Uterus (tissue), 4 donors: ENCODE measurements around the gene RAPGEF5. TPM values are rescaled to one million over a fixed set of nuclear protein-coding genes. Genes with fewer than 3 reads are reported as not detected.

Source experiments
- DNase-seq, 2 donors: peaks; one replicate each; pipeline ENCODE4 v3.0.0-alpha.2; 2019 to 2020
- H3K27ac ChIP-seq, 2 donors: fragments of 200-600 bp; sonication (generic); 1 replicate in 1 of 2; 2 replicates in 1 of 2; pipeline ENCODE4 v1.5.1; 2016 to 2018
- H3K27me3 ChIP-seq, 2 donors: fragments of 200-600 bp; sonication (generic); one replicate each; pipeline ENCODE4 v1.5.1; 2018 to 2019; ENCODE audit warnings: control low read depth in 1 of 2
- H3K36me3 ChIP-seq, 2 donors: fragments of 200-600 bp; sonication (generic); one replicate each; pipeline ENCODE4 v1.5.1; 2019; ENCODE audit warnings: control low read depth in 1 of 2
- H3K4me1 ChIP-seq, 2 donors: fragments of 200-600 bp; sonication (generic); one replicate each; pipeline ENCODE4 v1.5.1; 2018 to 2019; ENCODE audit warnings: control low read depth in 1 of 2
- H3K4me3 ChIP-seq, 2 donors: fragments of 200-600 bp; sonication (generic); 1 replicate in 1 of 2; 2 replicates in 1 of 2; pipeline ENCODE4 v1.5.1; 2018 to 2019; ENCODE audit warnings: mild to moderate bottlenecking in 1 of 2
- H3K9me3 ChIP-seq, 2 donors: fragments of 200-600 bp; sonication (generic); one replicate each; pipeline ENCODE4 v1.5.1; 2019; ENCODE audit warnings: control low read depth in 1 of 2
- CTCF ChIP-seq, 4 experiments: fragments of 200-600 bp in 2 of 4; fragments of 450-650 bp in 2 of 4; sonication (generic) in 2 of 4; IDR thresholded peaks; one replicate each; pipeline ENCODE4 v1.5.1; 2016 to 2019; ENCODE audit warnings: antibody characterized with exemption in 4 of 4, mild to moderate bottlenecking in 2 of 4, moderate library complexity in 1 of 4
- POLR2A ChIP-seq, 2 donors: fragments of 450-650 bp; IDR thresholded peaks; one replicate each; pipeline ENCODE4 v1.6.1; 2016; ENCODE audit warnings: antibody characterized with exemption in 2 of 2, mild to moderate bottlenecking in 1 of 2, moderate library complexity in 1 of 2
- intact Hi-C: fragments of 100-400 bp; cut with DNase I; formaldehyde crosslinking; loops from one replicate; pipeline ENCODE4 v1.15.1; 2023; ENCODE audit warnings: low total_unique reads
- total RNA-seq, 4 donors: library from RNA; depleted of rRNA in 3 of 4; stranded (reverse); fragments of >200 nt in 3 of 4; gene quantifications; one replicate each; pipeline versions ENCODE4 v1.1.0 to v1.2.4, GENCODE V29; 2014 to 2023
- donor health status: DM: yes; HTN: yes; CAD: no.

The RAPGEF5 gene
- total RNA-seq, 4 donors from 2014 or later, result 44.7 to 124 (median 55.1) TPM

GRCh38 chr7:22372863-22373262 lies 15.9 kb upstream of the RAPGEF5 start:
- Histone ChIP-seq H3K4me1 (no peaks in the 10 kb centered on the region), H3K27ac (no peak overlapping the region), H3K9me3 (no peaks in the 10 kb centered on the region), H3K36me3 (no peaks in the 10 kb centered on the region), H3K4me3 (no peak overlapping the region), H3K27me3 (no peaks in the 10 kb centered on the region)
- intact Hi-C loops, result no loop called here
- DNase-seq, result no peak
- no peak for TF ChIP-seq POLR2A (IDR thresholded peaks at IDR 0.05)
- no peak for TF ChIP-seq CTCF (IDR thresholded peaks at IDR 0.05)

GRCh38 chr7:22371878-22372277 lies 14.9 kb upstream of the RAPGEF5 start:
- TF ChIP-seq POLR2A (IDR thresholded peaks at IDR 0.05), result no peak
- TF ChIP-seq CTCF (IDR thresholded peaks at IDR 0.05), result no peak
- Histone ChIP-seq H3K4me1 (no peaks in the 10 kb centered on the region), H3K9me3 (no peaks in the 10 kb centered on the region), H3K27ac (no peak overlapping the region), H3K4me3 (no peak overlapping the region), H3K36me3 (no peaks in the 10 kb centered on the region), H3K27me3 (no peaks in the 10 kb centered on the region)
- DNase-seq, result no peak
- intact Hi-C loops, result no loop called here

- DNase-seq, result no peak
- H3K36me3 ChIP-seq, result no peaks in the 10 kb centered on the region
- no peaks in the 10 kb centered on the region for H3K9me3 ChIP-seq
- no peaks in the 10 kb centered on the region for H3K4me1 ChIP-seq
- no peak overlapping the region for H3K27ac ChIP-seq
- H3K27me3 ChIP-seq, result no peaks in the 10 kb centered on the region
- no peak for TF ChIP-seq CTCF (IDR thresholded peaks at IDR 0.05)
- TF ChIP-seq POLR2A (IDR thresholded peaks at IDR 0.05), result no peak
- no peak overlapping the region for H3K4me3 ChIP-seq
- intact Hi-C loops, result no loop called here
These were observed 7.9 kb upstream of the RAPGEF5 start for GRCh38 chr7:22364900-22365299.

GRCh38 chr7:22363756-22364422 lies 6.9 kb upstream of the RAPGEF5 start:
- Histone ChIP-seq H3K36me3 (no peaks in the 10 kb centered on the region), H3K9me3 (no peaks in the 10 kb centered on the region), H3K27me3 (no peaks in the 10 kb centered on the region), H3K4me3 (no peak overlapping the region), H3K27ac (no peak overlapping the region), H3K4me1 (no peaks in the 10 kb centered on the region)
- intact Hi-C loops, result no loop called here
- no peak for DNase-seq
- TF ChIP-seq POLR2A (IDR thresholded peaks at IDR 0.05) (no peak), CTCF (IDR thresholded peaks at IDR 0.05) (no peak)

- intact Hi-C loops, result no loop called here
- Histone ChIP-seq H3K27ac (no peak overlapping the region), H3K27me3 (no peaks in the 10 kb centered on the region), H3K4me1 (no peaks in the 10 kb centered on the region), H3K9me3 (no peaks in the 10 kb centered on the region), H3K4me3 (no peak overlapping the region), H3K36me3 (no peaks in the 10 kb centered on the region)
- no peak for DNase-seq
- no peak for TF ChIP-seq CTCF (IDR thresholded peaks at IDR 0.05)
- no peak for TF ChIP-seq POLR2A (IDR thresholded peaks at IDR 0.05)
These were observed 4.8 kb upstream of the RAPGEF5 start for GRCh38 chr7:22361795-22362194.
